ENCODE results near the gene NUSAP1.
"Not testable (repeated sequence)": the region's sequence is repeated elsewhere in the genome, so short reads cannot be mapped to it uniquely, and the experiment has no call there.

Gene NUSAP1

GRCh38 chr15:41411441-41411840 is 78.8 kb downstream of the NUSAP1 start:
- DNase-seq (ENCODE audit: low read depth in 2 of 2): no peak

DNA sequence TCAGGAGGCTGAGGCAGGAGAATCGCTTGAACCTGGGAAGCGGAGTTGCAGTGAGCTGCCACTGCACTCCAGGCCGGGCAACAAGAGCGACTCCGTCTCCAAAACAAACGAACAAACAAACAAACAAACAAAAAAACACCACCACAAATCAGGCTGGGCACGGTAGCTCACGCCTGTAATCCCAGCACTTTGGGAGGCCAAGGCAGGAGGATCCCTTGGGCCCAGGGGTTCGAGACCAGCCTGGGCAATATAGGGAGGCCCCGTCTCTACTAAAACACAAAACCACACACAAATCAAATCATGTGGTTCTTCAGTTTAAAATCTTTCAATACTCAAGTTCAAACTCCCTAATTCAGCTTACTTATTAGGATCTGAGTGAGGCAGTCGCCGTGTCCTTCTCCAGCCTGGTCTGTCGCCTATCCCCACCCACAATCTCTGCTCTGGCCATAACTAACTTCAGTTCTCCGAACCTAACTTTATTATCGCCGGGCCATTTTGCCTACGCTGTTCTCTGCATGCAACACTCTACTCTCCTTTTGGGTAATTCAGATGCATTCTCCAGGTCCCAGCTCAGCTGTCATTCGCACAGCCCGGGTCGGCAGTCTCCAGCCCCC is 83.6 kb downstream of the NUSAP1 start:
- no peak for DNase-seq (ENCODE audit: low read depth in 2 of 2)

DNA sequence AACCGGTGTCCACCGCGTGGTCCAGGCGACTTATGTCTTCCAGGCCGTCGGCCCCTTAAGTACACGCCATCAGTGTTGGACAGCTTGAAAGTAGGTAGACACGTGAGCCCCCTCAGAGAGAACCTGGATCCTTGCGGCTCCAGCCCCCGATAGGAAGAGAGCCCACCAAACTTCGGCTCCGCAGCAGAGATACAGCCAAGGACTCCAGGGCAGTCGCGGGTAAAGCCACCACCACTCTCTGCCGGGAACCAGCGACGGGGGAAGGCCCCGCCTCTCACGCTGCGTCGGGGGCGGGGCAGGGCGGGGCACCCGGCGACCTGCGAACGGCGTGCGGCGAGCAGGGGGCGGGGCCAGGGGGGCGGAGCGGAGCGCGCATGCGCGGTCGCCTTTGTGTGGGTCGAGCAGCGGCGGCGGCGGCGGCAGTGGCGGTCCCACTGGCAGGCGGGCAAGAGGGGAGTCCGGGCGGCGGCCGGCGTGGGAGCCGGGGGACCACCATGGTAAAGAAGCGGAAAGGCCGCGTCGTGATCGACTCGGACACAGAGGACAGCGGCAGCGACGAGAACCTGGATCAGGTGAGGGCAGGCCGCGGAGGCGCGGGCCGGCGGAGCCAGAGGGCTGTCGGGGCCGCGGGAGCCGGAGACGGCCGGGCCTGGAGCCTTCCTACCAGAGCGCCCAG is 84.2 kb downstream of the NUSAP1 start, which contains the start of gene RTF1:
TSS of gene RTF1 (plus strand) at position 354 of the 676 bp plus-strand sequence. CDS start at position 375, 21 bp downstream.
- DNase-seq (ENCODE audit: low read depth in 2 of 2): peak; percentile 75 to 78

GRCh38 chr15:41417418-41418195 is 84.9 kb downstream of the NUSAP1 start:
- DNase-seq (ENCODE audit: low read depth in 2 of 2): no peak

- no peak for DNase-seq (ENCODE audit: low read depth in 2 of 2)
Measured at GRCh38 chr15:41423979-41424659, 91.4 kb downstream of the NUSAP1 start.

- DNase-seq (ENCODE audit: low read depth in 2 of 2): no peak
Measured at GRCh38 chr15:41424809-41425208, 92.1 kb downstream of the NUSAP1 start.

DNA sequence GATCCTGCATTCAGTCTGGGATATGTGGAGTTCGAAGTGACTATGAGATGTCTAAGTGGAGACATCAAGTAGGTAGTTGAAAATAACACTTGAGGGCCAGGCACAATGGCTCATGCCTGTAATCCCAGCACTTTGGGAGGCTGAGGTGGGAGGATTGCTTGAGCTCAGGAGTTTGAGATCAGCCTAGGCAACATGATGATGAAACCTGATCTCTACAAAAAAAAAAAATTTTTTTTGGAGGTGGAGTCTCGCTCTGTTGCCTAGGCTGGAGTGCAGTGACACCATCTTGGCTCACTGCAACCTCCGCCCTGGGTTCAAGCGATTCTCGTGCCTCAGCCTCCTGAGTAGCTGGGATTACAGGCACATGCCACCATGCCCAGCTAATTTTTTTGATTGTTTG is 93.2 kb downstream of the NUSAP1 start:
- DNase-seq (ENCODE audit: low read depth in 2 of 2): not testable (repeated sequence)

DNA sequence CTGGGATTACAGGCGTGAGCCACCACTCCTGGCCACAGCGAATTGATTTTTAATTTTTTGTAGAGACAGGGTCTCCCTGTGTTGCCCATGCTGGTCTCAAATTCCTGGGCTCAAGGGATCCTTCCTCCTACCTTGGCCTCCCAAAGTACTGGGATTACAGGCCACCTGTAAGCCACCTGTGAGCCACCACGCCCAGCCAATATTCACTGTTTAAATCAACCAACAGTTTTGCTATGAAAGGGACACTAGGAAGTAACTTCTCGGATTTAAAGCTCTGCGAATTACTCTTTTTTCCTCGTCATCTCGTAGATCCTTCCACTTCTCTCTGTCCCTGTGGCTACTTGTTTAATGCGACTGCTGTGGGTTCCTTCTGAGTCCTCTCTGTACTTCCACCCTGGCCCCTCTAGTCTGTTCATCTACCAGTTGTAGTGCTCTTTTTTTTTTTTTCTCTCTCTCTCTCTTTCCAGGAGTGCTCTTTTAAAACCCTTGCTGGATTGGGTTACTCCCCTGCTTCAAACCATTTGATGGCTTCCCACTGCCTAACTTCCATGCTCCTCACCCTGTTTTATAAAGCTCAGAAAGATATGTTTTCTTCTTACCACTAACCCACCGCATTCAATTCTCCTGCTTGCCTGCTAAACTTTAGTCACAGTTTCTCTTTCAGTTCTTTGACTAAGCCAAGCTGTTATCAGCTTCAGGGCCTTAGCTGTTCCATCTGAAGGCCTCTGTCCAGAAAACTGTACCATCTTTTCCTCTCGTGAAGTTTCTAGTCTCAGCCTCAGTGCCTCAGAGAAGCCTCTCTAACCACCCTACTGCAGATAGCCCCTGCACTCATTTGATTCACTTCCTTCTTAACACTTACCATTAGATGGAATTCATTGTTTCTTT is 96.6 kb downstream of the NUSAP1 start:
- no peak for DNase-seq (ENCODE audit: low read depth in 2 of 2)
